ENCODE results near the gene SCN3B.

The SCN3B gene

GRCh38 chr11:123642435-123642834, 12.0 kb downstream of the SCN3B start:
- Histone ChIP-seq H4K91ac (ENCODE audit: low read depth, low read length, poor library complexity) (no peak overlapping the region), H3K4me2 (ENCODE audit: insufficient read depth, low read length, poor library complexity, severe bottlenecking) (no peak overlapping the region), H3K4me1 (ENCODE audit: control insufficient read depth in 2 of 2, insufficient read depth in 1 of 2, low read depth in 1 of 2, low read length in 2 of 2) (peaks cover 1 to 7% of the 10 kb centered on the region in 2 donors), H2BK12ac (ENCODE audit: low read length) (no peak overlapping the region), H3K23ac (ENCODE audit: low read depth, low read length, poor library complexity) (no peak overlapping the region), H3K79me1 (ENCODE audit: low read depth, low read length) (no peaks in the 10 kb centered on the region), H4K8ac (ENCODE audit: low read depth, low read length) (no peak overlapping the region), H3K14ac (ENCODE audit: low read length) (no peak overlapping the region), H2AFZ (ENCODE audit: low read length) (no peak overlapping the region), H3K27me3 (ENCODE audit: control insufficient read depth in 3 of 3, insufficient read depth in 3 of 3, low read depth in 1 of 3, low read length in 3 of 3) (peaks cover 0 to 19% (median 0%) of the 10 kb centered on the region in 3 experiments), H3K36me3 (replicated peaks in 1 of 2; ENCODE audit: control insufficient read depth in 2 of 2, insufficient read depth in 2 of 2, low read length in 2 of 2) (no peaks in the 10 kb centered on the region), H2BK15ac (ENCODE audit: low read length) (no peak overlapping the region), H3K27ac (replicated peaks; ENCODE audit: low read length) (no peak overlapping the region), H3K18ac (ENCODE audit: low read length) (no peak overlapping the region), H2BK120ac (ENCODE audit: low read depth, low read length) (no peak overlapping the region), H3K4ac (ENCODE audit: low read length) (no peak overlapping the region), H2BK5ac (ENCODE audit: low read length) (no peak overlapping the region), H3K9ac (ENCODE audit: low read depth, low read length, poor library complexity) (no peak overlapping the region), H3K4me3 (ENCODE audit: low read length in 2 of 2) (no peak overlapping the region), H3K9me3 (replicated peaks in 1 of 2; ENCODE audit: control insufficient read depth in 2 of 2, insufficient read depth in 1 of 2, low read depth in 1 of 2, low read length in 2 of 2) (no peaks in the 10 kb centered on the region), H2AK5ac (ENCODE audit: low read depth, low read length) (no peak overlapping the region)
- no peak for DNase-seq (ENCODE audit: low spot score)
- WGBS, 2 donors (ENCODE audit: extremely low coverage in 2 of 2, insufficient read length in 2 of 2, insufficient replicate concordance in 1 of 2) = no CpG with 5 or more reads among the region's 15 CpGs

GRCh38 chr11:123641495-123641840, 13.0 kb downstream of the SCN3B start:
- no CpG with 5 or more reads among the region's 4 CpGs for WGBS, 2 donors (ENCODE audit: extremely low coverage in 2 of 2, insufficient read length in 2 of 2, insufficient replicate concordance in 1 of 2)

GRCh38 chr11:123640677-123641494, 13.5 kb downstream of the SCN3B start:
- no peak overlapping the region for H3K27ac ChIP-seq (replicated peaks; ENCODE audit: low read length)
- H2BK120ac ChIP-seq (ENCODE audit: low read depth, low read length) = no peak overlapping the region
- H3K27me3 ChIP-seq (ENCODE audit: control insufficient read depth in 3 of 3, insufficient read depth in 3 of 3, low read depth in 1 of 3, low read length in 3 of 3) = peaks cover 0 to 18% (median 0%) of the 10 kb centered on the region in 3 experiments
- peak overlapping the region; percentile 7 for H3K9ac ChIP-seq (ENCODE audit: low read depth, low read length, poor library complexity)
- H3K14ac ChIP-seq (ENCODE audit: low read length) = no peak overlapping the region
- H3K4me2 ChIP-seq (ENCODE audit: insufficient read depth, low read length, poor library complexity, severe bottlenecking) = no peak overlapping the region
- H2AK5ac ChIP-seq (ENCODE audit: low read depth, low read length) = no peak overlapping the region
- H3K4ac ChIP-seq (ENCODE audit: low read length) = no peak overlapping the region
- H2AFZ ChIP-seq (ENCODE audit: low read length) = peak overlapping the region; percentile 70
- no CpG with 5 or more reads among the region's 22 CpGs for WGBS, 2 donors (ENCODE audit: extremely low coverage in 2 of 2, insufficient read length in 2 of 2, insufficient replicate concordance in 1 of 2)
- H3K36me3 ChIP-seq (replicated peaks in 1 of 2; ENCODE audit: control insufficient read depth in 2 of 2, insufficient read depth in 2 of 2, low read length in 2 of 2) = no peaks in the 10 kb centered on the region
- no peak overlapping the region for H3K23ac ChIP-seq (ENCODE audit: low read depth, low read length, poor library complexity)
- H2BK12ac ChIP-seq (ENCODE audit: low read length) = no peak overlapping the region
- no peak overlapping the region for H2BK15ac ChIP-seq (ENCODE audit: low read length)
- H3K18ac ChIP-seq (ENCODE audit: low read length) = no peak overlapping the region
- peak; percentile 61 for DNase-seq (ENCODE audit: low spot score)
- H4K8ac ChIP-seq (ENCODE audit: low read depth, low read length) = no peak overlapping the region
- peaks cover 1 to 7% of the 10 kb centered on the region in 2 donors for H3K4me1 ChIP-seq (ENCODE audit: control insufficient read depth in 2 of 2, insufficient read depth in 1 of 2, low read depth in 1 of 2, low read length in 2 of 2)
- no peaks in the 10 kb centered on the region for H3K79me1 ChIP-seq (ENCODE audit: low read depth, low read length)
- no peaks in the 10 kb centered on the region for H3K9me3 ChIP-seq (replicated peaks in 1 of 2; ENCODE audit: control insufficient read depth in 2 of 2, insufficient read depth in 1 of 2, low read depth in 1 of 2, low read length in 2 of 2)
- H3K4me3 ChIP-seq (ENCODE audit: low read length in 2 of 2) = no peak overlapping the region
- peak overlapping the region; percentile 13 for H2BK5ac ChIP-seq (ENCODE audit: low read length)
- no peak overlapping the region for H4K91ac ChIP-seq (ENCODE audit: low read depth, low read length, poor library complexity)

More at GRCh38 chr11:123641495-123641840, 13.0 kb downstream of the SCN3B start:
- Histone ChIP-seq H2BK12ac (ENCODE audit: low read length) (no peak overlapping the region), H3K9me3 (replicated peaks in 1 of 2; ENCODE audit: control insufficient read depth in 2 of 2, insufficient read depth in 1 of 2, low read depth in 1 of 2, low read length in 2 of 2) (no peaks in the 10 kb centered on the region), H3K14ac (ENCODE audit: low read length) (no peak overlapping the region), H3K4me1 (ENCODE audit: control insufficient read depth in 2 of 2, insufficient read depth in 1 of 2, low read depth in 1 of 2, low read length in 2 of 2) (peaks cover 1 to 7% of the 10 kb centered on the region in 2 donors), H3K9ac (ENCODE audit: low read depth, low read length, poor library complexity) (no peak overlapping the region), H3K27me3 (ENCODE audit: control insufficient read depth in 3 of 3, insufficient read depth in 3 of 3, low read depth in 1 of 3, low read length in 3 of 3) (peaks cover 0 to 18% (median 0%) of the 10 kb centered on the region in 3 experiments), H3K36me3 (replicated peaks in 1 of 2; ENCODE audit: control insufficient read depth in 2 of 2, insufficient read depth in 2 of 2, low read length in 2 of 2) (no peaks in the 10 kb centered on the region), H2AFZ (ENCODE audit: low read length) (no peak overlapping the region), H4K91ac (ENCODE audit: low read depth, low read length, poor library complexity) (no peak overlapping the region), H2AK5ac (ENCODE audit: low read depth, low read length) (no peak overlapping the region), H2BK120ac (ENCODE audit: low read depth, low read length) (no peak overlapping the region), H3K4me2 (ENCODE audit: insufficient read depth, low read length, poor library complexity, severe bottlenecking) (no peak overlapping the region), H3K23ac (ENCODE audit: low read depth, low read length, poor library complexity) (no peak overlapping the region), H2BK15ac (ENCODE audit: low read length) (no peak overlapping the region), H4K8ac (ENCODE audit: low read depth, low read length) (no peak overlapping the region), H3K4me3 (ENCODE audit: low read length in 2 of 2) (no peak overlapping the region), H3K4ac (ENCODE audit: low read length) (no peak overlapping the region), H3K27ac (replicated peaks; ENCODE audit: low read length) (no peak overlapping the region), H2BK5ac (ENCODE audit: low read length) (no peak overlapping the region), H3K18ac (ENCODE audit: low read length) (no peak overlapping the region), H3K79me1 (ENCODE audit: low read depth, low read length) (no peaks in the 10 kb centered on the region)
- no peak for DNase-seq (ENCODE audit: low spot score)

GRCh38 chr11:123640029-123640428, 14.4 kb downstream of the SCN3B start:
- H3K27ac ChIP-seq (replicated peaks; ENCODE audit: low read length) = no peak overlapping the region
- no peak overlapping the region for H3K4ac ChIP-seq (ENCODE audit: low read length)
- no peak overlapping the region for H2BK12ac ChIP-seq (ENCODE audit: low read length)

More at GRCh38 chr11:123640029-123640428, 14.4 kb downstream of the SCN3B start:
- no peak overlapping the region for H2BK15ac ChIP-seq (ENCODE audit: low read length)
- no peak overlapping the region for H3K23ac ChIP-seq (ENCODE audit: low read depth, low read length, poor library complexity)
- H3K36me3 ChIP-seq (replicated peaks in 1 of 2; ENCODE audit: control insufficient read depth in 2 of 2, insufficient read depth in 2 of 2, low read length in 2 of 2) = no peaks in the 10 kb centered on the region
- peaks cover 1 to 4% of the 10 kb centered on the region in 2 donors for H3K4me1 ChIP-seq (ENCODE audit: control insufficient read depth in 2 of 2, insufficient read depth in 1 of 2, low read depth in 1 of 2, low read length in 2 of 2)
- no peak overlapping the region for H2BK120ac ChIP-seq (ENCODE audit: low read depth, low read length)
- no peak overlapping the region for H3K9ac ChIP-seq (ENCODE audit: low read depth, low read length, poor library complexity)
- H2AFZ ChIP-seq (ENCODE audit: low read length) = no peak overlapping the region
- H2AK5ac ChIP-seq (ENCODE audit: low read depth, low read length) = no peak overlapping the region
- no peaks in the 10 kb centered on the region for H3K9me3 ChIP-seq (replicated peaks in 1 of 2; ENCODE audit: control insufficient read depth in 2 of 2, insufficient read depth in 1 of 2, low read depth in 1 of 2, low read length in 2 of 2)
- H3K4me2 ChIP-seq (ENCODE audit: insufficient read depth, low read length, poor library complexity, severe bottlenecking) = no peak overlapping the region
- H3K79me1 ChIP-seq (ENCODE audit: low read depth, low read length) = no peaks in the 10 kb centered on the region
- peak overlapping the region; percentile 13 for H2BK5ac ChIP-seq (ENCODE audit: low read length)
- no peak for DNase-seq (ENCODE audit: low spot score)
- peaks cover 0 to 18% (median 0%) of the 10 kb centered on the region in 3 experiments for H3K27me3 ChIP-seq (ENCODE audit: control insufficient read depth in 3 of 3, insufficient read depth in 3 of 3, low read depth in 1 of 3, low read length in 3 of 3)
- H3K4me3 ChIP-seq (ENCODE audit: low read length in 2 of 2) = no peak overlapping the region
- no peak overlapping the region for H4K91ac ChIP-seq (ENCODE audit: low read depth, low read length, poor library complexity)
- no peak overlapping the region for H4K8ac ChIP-seq (ENCODE audit: low read depth, low read length)
- H3K14ac ChIP-seq (ENCODE audit: low read length) = no peak overlapping the region
- no peak overlapping the region for H3K18ac ChIP-seq (ENCODE audit: low read length)
- WGBS, 2 donors (ENCODE audit: extremely low coverage in 2 of 2, insufficient read length in 2 of 2, insufficient replicate concordance in 1 of 2) = no CpG with 5 or more reads among the region's 5 CpGs
